ENCODE measurements around the gene UTP4.

Gene UTP4

GRCh38 chr16:69132424-69133252 is at the start of gene UTP4, which contains the start of gene CHTF8:
TSS of gene UTP4 (plus strand) at chr16:69132649. CDS start at chr16:69133460, 811 bp downstream.
TSS of gene CHTF8 (minus strand) at chr16:69132588. CDS start at chr16:69121458, 11,130 bp downstream.
- peak; percentile 87 for DNase-seq

- no peak for DNase-seq
These were observed 49.0 kb upstream of the UTP4 start for GRCh38 chr16:69083306-69083941.

GRCh38 chr16:69084289-69084688 is 48.2 kb upstream of the UTP4 start:
- no peak for DNase-seq

GRCh38 chr16:69085032-69085695 is 47.3 kb upstream of the UTP4 start:
- no peak for DNase-seq

- no peak for DNase-seq
These were observed 45.3 kb upstream of the UTP4 start for GRCh38 chr16:69087161-69087581.

GRCh38 chr16:69088684-69089083 is 43.8 kb upstream of the UTP4 start:
- DNase-seq, result no peak

- DNase-seq, result peak; percentile 36
These were observed 43.1 kb upstream of the UTP4 start for GRCh38 chr16:69089091-69089910.

- DNase-seq, result no peak
These were observed 38.5 kb upstream of the UTP4 start for GRCh38 chr16:69093974-69094373.

- DNase-seq, result no peak
These were observed 37.9 kb upstream of the UTP4 start for GRCh38 chr16:69094501-69094900.

- DNase-seq, result no peak
These were observed 37.3 kb upstream of the UTP4 start for GRCh38 chr16:69095193-69095592.

- no peak for DNase-seq
These were observed 32.3 kb upstream of the UTP4 start for GRCh38 chr16:69100071-69100691.

GRCh38 chr16:69105501-69106361 is 26.7 kb upstream of the UTP4 start, which contains the start of gene HAS3:
TSS of gene HAS3 (plus strand) at chr16:69105653. CDS start at chr16:69109396, 3,743 bp downstream.
- peak; percentile 22 for DNase-seq

- DNase-seq, result no peak
These were observed 25.7 kb upstream of the UTP4 start for GRCh38 chr16:69106491-69107315.

- no peak for DNase-seq
These were observed 25.0 kb upstream of the UTP4 start for GRCh38 chr16:69107316-69107962.

GRCh38 chr16:69108064-69108904 is 24.2 kb upstream of the UTP4 start:
- DNase-seq, result no peak

GRCh38 chr16:69108905-69109252 is 23.6 kb upstream of the UTP4 start:
- DNase-seq, result no peak

GRCh38 chr16:69109486-69110270 is 22.8 kb upstream of the UTP4 start:
- DNase-seq, result no peak

GRCh38 chr16:69110406-69110805 is 22.0 kb upstream of the UTP4 start:
- no peak for DNase-seq
